GM20431 (cell line): ENCODE measurements around the gene SUCLA2.

Experiments used
- in situ Hi-C: fragments of 300-500 bp; cut with MseI, MboI; formaldehyde crosslinking; loops from one replicate; pipeline ENCODE4 v1.15.0; 2020; ENCODE audit warnings: low sequenced_read_pairs; ENCODE audit not compliant: unreplicated experiment

Gene SUCLA2

GRCh38 chr13:47908197-47908902 lies 92.7 kb downstream of the SUCLA2 start:
- in situ Hi-C loops: no loop called here

- in situ Hi-C loops: no loop called here
Measured at GRCh38 chr13:47904891-47905290, 96.2 kb downstream of the SUCLA2 start.

- in situ Hi-C loops: no loop called here
Measured at GRCh38 chr13:47904241-47904640, 96.8 kb downstream of the SUCLA2 start.

- in situ Hi-C loops: no loop called here
Measured at GRCh38 chr13:47903836-47904235, 97.2 kb downstream of the SUCLA2 start.

- in situ Hi-C loops: no loop called here
Measured at GRCh38 chr13:47901441-47901840, 99.6 kb downstream of the SUCLA2 start.

GRCh38 chr13:47898080-47898479 lies 103.0 kb downstream of the SUCLA2 start:
- in situ Hi-C loops: no loop called here

GRCh38 chr13:47897411-47898050 lies 103.5 kb downstream of the SUCLA2 start:
- in situ Hi-C loops: no loop called here

- in situ Hi-C loops: no loop called here
Measured at GRCh38 chr13:47896546-47896945, 104.5 kb downstream of the SUCLA2 start.

- in situ Hi-C loops: no loop called here
Measured at GRCh38 chr13:47896111-47896510, 105.0 kb downstream of the SUCLA2 start.

- in situ Hi-C loops: no loop called here
Measured at GRCh38 chr13:47893527-47893926, 107.5 kb downstream of the SUCLA2 start.
